Measurements from ENCODE around the gene SLC39A2. TPM values are rescaled to one million over a fixed set of nuclear protein-coding genes. Genes with fewer than 3 reads are reported as not detected.

The SLC39A2 gene
- polyA plus RNA-seq, 3 donors = not detected

- no peaks in the 10 kb centered on the region for H3K36me3 ChIP-seq (replicated peaks in 1 of 2; ENCODE audit: control insufficient read depth in 1 of 2, insufficient read depth in 2 of 2, low read length in 2 of 2)
- WGBS (ENCODE audit: insufficient coverage) = no CpG with 5 or more reads among the region's 3 CpGs
- no peak overlapping the region for H3K4me2 ChIP-seq (replicated peaks; ENCODE audit: extremely low read depth, low read length, poor library complexity, severe bottlenecking)
Measured at GRCh38 chr14:21018781-21019180, 19.7 kb downstream of the SLC39A2 start.

GRCh38 chr14:21019366-21019765, 20.3 kb downstream of the SLC39A2 start:
- Histone ChIP-seq H3K27me3 (ENCODE audit: control insufficient read depth in 2 of 2, insufficient read depth in 2 of 2, low read length in 2 of 2) (peaks cover 2 to 10% of the 10 kb centered on the region in 2 donors), H2AFZ (ENCODE audit: insufficient read depth, low read depth, low read length, poor library complexity, severe bottlenecking) (no peak overlapping the region), H3K4me2 (replicated peaks; ENCODE audit: extremely low read depth, low read length, poor library complexity, severe bottlenecking) (no peak overlapping the region), H3K4me3 (replicated peaks in 1 of 3; ENCODE audit: low read depth in 2 of 3, low read length in 3 of 3) (no peak overlapping the region), H4K20me1 (ENCODE audit: insufficient read depth, low read length) (no peaks in the 10 kb centered on the region), H3K27ac (ENCODE audit: low read depth in 1 of 2, low read length in 2 of 2) (peak overlapping the region in 1 of 2 donors; percentile 6), H3K79me2 (ENCODE audit: insufficient read depth, low read length) (no peaks in the 10 kb centered on the region), H3K4me1 (ENCODE audit: control insufficient read depth in 1 of 2, insufficient read depth in 2 of 2, low read length in 2 of 2) (peaks cover 73 to 81% of the 10 kb centered on the region in 2 donors), H3K9ac (ENCODE audit: insufficient read depth, low read length, poor library complexity, severe bottlenecking) (no peak overlapping the region), H3K36me3 (replicated peaks in 1 of 2; ENCODE audit: control insufficient read depth in 1 of 2, insufficient read depth in 2 of 2, low read length in 2 of 2) (no peaks in the 10 kb centered on the region), H3K9me3 (replicated peaks in 1 of 2; ENCODE audit: control insufficient read depth in 1 of 2, insufficient read depth in 1 of 2, low read length in 2 of 2) (peaks cover 2 to 4% of the 10 kb centered on the region in 2 donors)
- WGBS (ENCODE audit: insufficient coverage) = no CpG with 5 or more reads among the region's 1 CpG
- Mint-ChIP-seq H3K9me3 (peaks cover 0 to 3% (median 0%) of the 10 kb centered on the region in 7 donors), H3K4me3 (no peak overlapping the region), H3K36me3 (peaks cover 0 to 6% of the 10 kb centered on the region in 2 donors), H3K27ac (peak overlapping the region in 1 of 7 donors; percentile 68), H3K27me3 (ENCODE audit: low read depth in 3 of 3) (peaks cover 17 to 20% (median 20%) of the 10 kb centered on the region in 3 donors), H3K4me1 (peaks cover 80% of the 10 kb centered on the region)
- no peak for TF ChIP-seq CTCF (IDR thresholded peaks at IDR 0.05)
- intact Hi-C loops (cut with micrococcal nuclease) = loop anchor here (5.0 to 10.0 kb wide), 3 partner anchors 38 to 88 kb away; partner anchors contain the start of gene RNASE8 (in 1 of the 2)
- no peak for DNase-seq

More at GRCh38 chr14:21018781-21019180, 19.7 kb downstream of the SLC39A2 start:
- Histone ChIP-seq H3K79me2 (ENCODE audit: insufficient read depth, low read length) (no peaks in the 10 kb centered on the region), H3K4me1 (ENCODE audit: control insufficient read depth in 1 of 2, insufficient read depth in 2 of 2, low read length in 2 of 2) (peaks cover 67 to 75% of the 10 kb centered on the region in 2 donors), H3K4me3 (replicated peaks in 1 of 3; ENCODE audit: low read depth in 2 of 3, low read length in 3 of 3) (no peak overlapping the region), H4K20me1 (ENCODE audit: insufficient read depth, low read length) (no peaks in the 10 kb centered on the region), H2AFZ (ENCODE audit: insufficient read depth, low read depth, low read length, poor library complexity, severe bottlenecking) (no peak overlapping the region), H3K9ac (ENCODE audit: insufficient read depth, low read length, poor library complexity, severe bottlenecking) (no peak overlapping the region), H3K27ac (ENCODE audit: low read depth in 1 of 2, low read length in 2 of 2) (no peak overlapping the region), H3K9me3 (replicated peaks in 1 of 2; ENCODE audit: control insufficient read depth in 1 of 2, insufficient read depth in 1 of 2, low read length in 2 of 2) (peaks cover 0 to under 1% of the 10 kb centered on the region in 2 donors), H3K27me3 (ENCODE audit: control insufficient read depth in 2 of 2, insufficient read depth in 2 of 2, low read length in 2 of 2) (peaks cover 0 to 4% of the 10 kb centered on the region in 2 donors)
- Mint-ChIP-seq H3K27ac (peak overlapping the region in 1 of 7 donors; percentile 52), H3K4me1 (peaks cover 74% of the 10 kb centered on the region), H3K4me3 (no peak overlapping the region), H3K9me3 (no peaks in the 10 kb centered on the region), H3K27me3 (ENCODE audit: low read depth in 3 of 3) (peaks cover 14 to 17% (median 14%) of the 10 kb centered on the region in 3 donors), H3K36me3 (peaks cover 0 to 6% of the 10 kb centered on the region in 2 donors)
- intact Hi-C loops (cut with micrococcal nuclease) = loop anchor here (5.0 to 10.0 kb wide), 3 partner anchors 39 to 89 kb away; partner anchors contain the start of gene RNASE8 (in 1 of the 2)
- no peak for DNase-seq
- no peak for TF ChIP-seq CTCF (IDR thresholded peaks at IDR 0.05)
